SH-SY5Y (cell line): ENCODE data around the gene CHST13.

ENCODE experiments used
- GATA2 ChIP-seq: IDR thresholded peaks from 2 replicates; pipeline ENCODE4 v1.6.1; 2011; ENCODE audit warnings: mild to moderate bottlenecking, low read depth, low read length
- GATA3 ChIP-seq: IDR thresholded peaks from 2 replicates; pipeline ENCODE4 v1.6.1; 2011; ENCODE audit warnings: low read depth, mild to moderate bottlenecking, low read length, moderate library complexity

DNA sequence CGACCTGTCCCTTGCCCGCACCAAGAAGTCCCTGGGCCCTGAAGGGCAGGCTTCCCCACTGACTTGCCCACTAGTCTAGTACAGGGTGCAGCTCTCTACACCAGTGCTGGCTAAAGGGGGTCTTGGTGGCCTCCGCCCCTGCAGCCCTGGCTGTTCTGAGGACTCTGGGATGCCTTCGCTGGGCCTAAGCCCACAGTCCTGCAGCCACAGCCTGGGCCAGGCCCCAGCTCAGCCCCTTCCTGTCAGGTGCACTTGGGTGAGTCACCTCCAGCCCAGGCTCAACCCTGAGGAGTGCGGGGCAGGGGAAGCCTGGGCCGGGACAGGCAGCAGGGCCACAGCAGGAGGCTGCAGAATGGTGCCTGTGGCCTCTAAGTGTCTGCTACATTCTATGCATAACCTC lies 33.8 kb downstream of the CHST13 start:
- TF ChIP-seq GATA3, result no peak
- no peak for TF ChIP-seq GATA2
